GM12892 (cell line): Measurements from ENCODE around the gene DNM3.

Source experiments
- POLR2A ChIP-seq: IDR thresholded peaks from 2 replicates; pipeline ENCODE4 v1.6.1; 2011; ENCODE audit warnings: low read depth, low read length, control low read depth
- TAF1 ChIP-seq: IDR thresholded peaks from 2 replicates; pipeline ENCODE4 v1.6.1; 2011; ENCODE audit warnings: low read depth, mild to moderate bottlenecking, control low read depth, low read length, borderline replicate concordance

- no peak for TF ChIP-seq POLR2A
- TF ChIP-seq TAF1: no peak
Observed at GRCh38 chr1:171793636-171794035, 47.7 kb upstream of the DNM3 start.
